Sciatic nerve (tissue), 2 donors: ENCODE results near the gene MVP. TPM values are rescaled to one million over a fixed set of nuclear protein-coding genes. Genes with fewer than 3 reads are reported as not detected.

Experiments
- ATAC-seq: fragments of 200-7000 bp; cut with Tn5 transposase; one replicate; pipeline ENCODE4 v1.9.1; 2020; ENCODE audit warnings: mild to moderate bottlenecking, moderate library complexity
- DNase-seq: peaks from one replicate; pipeline ENCODE4 v3.0.0-alpha.2; 2020; ENCODE audit warnings: low spot score
- intact Hi-C: fragments of 100-400 bp; cut with DNase I; formaldehyde crosslinking; loops from one replicate; pipeline ENCODE4 v1.14.2; 2022
- total RNA-seq: library from RNA; stranded (reverse); fragmentation: NEBNext Ultra II Directional; extraction: Animal tissue kit (Norgen Biotek cat#: 25700); gene quantifications from one replicate; pipeline ENCODE4 v1.2.1, GENCODE V29; 2021
- donor health status: DM: no; HTN: no; CAD: no.
- donor health status: DM: no; HTN: no; CAD: no.

Gene MVP
- total RNA-seq, 1 donor from 2014 or later, result 123 TPM

DNA sequence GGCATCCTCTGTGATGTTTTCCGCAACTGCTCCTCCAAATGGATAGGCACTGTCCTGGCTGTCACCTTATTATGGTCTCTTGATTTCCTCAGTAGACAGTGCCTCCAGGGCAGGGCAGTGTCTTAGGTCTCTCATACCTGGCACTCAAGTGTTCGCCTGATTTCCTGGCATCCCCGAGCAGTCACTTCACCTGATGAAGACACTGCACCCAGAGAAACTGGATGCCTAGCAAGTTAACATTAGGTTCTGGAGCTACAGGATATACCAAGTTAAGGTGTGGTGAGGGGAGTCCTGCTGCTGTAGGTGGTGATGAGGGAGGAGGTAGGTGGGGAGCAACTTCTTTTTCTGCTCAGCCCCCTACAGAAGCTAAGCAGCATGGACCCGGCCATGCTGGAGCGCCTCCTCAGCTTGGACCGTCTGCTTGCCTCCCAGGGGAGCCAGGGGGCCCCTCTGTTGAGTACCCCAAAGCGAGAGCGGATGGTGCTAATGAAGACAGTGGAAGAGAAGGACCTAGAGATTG is 17.8 kb upstream of the MVP start:
- intact Hi-C loops, result loop anchor here (1.0 kb wide), 1 partner anchor 39 kb away; no protein-coding TSS in a partner anchor
- no peak for ATAC-seq
- no peak for DNase-seq

DNA sequence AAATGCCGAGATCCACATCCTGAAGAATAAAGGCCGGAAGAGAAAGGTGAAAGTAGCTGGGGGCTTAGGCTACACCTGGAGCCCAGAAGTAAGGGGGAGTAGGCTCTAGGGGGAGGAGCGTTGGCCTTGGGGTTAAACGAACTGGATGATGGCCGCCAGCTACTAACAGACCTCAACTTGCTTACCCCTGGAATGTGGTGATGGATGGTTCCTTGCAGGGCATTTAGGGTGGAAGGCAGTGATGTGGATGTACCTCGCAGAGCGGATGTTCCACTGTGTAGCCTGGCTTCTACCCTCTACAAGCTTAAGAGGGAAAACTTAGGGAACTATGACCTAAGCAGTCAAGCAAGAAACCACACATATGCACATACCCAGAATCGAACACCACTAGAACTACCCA is 16.2 kb upstream of the MVP start:
- intact Hi-C loops, result no loop called here
- DNase-seq, result no peak
- ATAC-seq, result no peak

DNA sequence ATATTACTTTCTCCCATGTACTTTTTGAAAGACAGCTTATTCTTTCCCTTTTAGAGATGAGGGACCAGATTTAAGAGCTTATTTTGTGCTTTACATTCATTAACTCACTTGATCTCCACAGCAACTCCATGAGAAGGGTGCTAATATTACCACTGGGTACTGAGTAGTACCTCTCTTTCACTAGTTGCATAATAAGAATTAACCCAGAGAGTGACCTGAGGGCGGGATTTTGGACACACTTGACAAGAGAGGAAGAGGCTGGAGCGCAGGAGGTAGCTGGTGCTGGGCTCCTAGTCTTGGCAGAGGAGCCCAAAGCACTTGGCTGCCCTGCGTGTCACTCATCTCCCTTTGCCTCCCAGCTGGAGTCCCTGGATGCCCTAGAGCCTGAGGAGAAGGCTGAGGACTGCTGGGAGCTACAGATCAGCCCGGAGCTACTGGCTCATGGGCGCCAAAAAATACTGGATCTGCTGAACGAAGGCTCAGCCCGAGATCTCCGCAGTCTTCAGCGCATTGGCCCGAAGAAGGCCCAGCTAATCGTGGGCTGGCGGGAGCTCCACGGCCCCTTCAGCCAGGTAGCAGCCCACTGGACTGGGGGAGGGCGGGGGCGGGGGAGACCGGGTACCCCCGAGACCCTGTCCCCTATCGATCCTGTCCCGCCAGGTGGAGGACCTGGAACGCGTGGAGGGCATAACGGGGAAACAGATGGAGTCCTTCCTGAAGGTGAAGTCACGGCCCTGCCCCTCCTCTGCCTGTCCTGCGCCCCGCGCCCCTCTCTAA is 15.6 kb upstream of the MVP start:
- DNase-seq (peak; percentile 66), ATAC-seq (peak; percentile 47)
- intact Hi-C loops, result no loop called here

DNA sequence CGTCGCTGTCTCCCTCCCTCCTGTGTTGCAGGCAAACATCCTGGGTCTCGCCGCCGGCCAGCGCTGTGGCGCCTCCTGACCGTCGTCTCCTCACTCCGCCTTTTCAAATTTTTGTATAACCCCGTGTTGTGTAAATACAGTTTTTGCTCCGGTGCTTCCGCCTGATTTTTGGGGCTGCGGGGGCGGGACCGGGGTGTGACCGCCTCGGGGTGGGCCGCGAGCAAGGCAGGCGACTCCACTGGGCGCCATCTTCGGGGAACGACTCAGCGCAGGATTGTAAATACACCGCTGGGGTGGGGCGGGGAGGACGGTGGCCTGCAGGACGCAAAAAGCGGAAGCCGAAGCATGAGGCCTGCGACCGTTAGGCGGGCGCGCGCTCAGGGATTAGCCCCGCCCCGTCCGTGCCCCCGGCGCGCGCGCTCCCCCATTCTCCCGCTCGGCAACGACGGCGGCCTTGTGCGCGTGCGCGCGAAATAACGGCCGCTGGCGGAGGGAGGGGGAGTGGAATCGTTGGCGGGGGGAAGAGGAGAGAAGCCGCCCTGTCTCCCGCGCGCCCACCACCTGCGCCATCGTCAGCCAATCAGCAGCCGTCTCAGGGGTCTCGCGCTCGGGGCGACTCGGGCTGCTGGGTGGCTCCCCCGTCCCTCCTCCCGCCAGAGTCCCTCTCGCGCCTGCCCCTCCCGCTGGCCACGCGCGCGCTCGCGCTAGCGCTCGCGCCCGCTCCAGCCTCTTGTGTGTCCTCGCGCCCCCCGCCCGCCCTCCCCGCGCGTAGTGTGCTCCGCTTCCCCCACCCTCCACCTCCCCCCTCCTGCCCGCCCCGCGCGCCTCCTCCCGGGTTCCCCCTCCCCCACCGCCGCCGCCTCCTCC is 14.8 kb upstream of the MVP start:
- DNase-seq, result peak; percentile 99
- ATAC-seq, result peak; percentile 92
- intact Hi-C loops, result no loop called here

DNA sequence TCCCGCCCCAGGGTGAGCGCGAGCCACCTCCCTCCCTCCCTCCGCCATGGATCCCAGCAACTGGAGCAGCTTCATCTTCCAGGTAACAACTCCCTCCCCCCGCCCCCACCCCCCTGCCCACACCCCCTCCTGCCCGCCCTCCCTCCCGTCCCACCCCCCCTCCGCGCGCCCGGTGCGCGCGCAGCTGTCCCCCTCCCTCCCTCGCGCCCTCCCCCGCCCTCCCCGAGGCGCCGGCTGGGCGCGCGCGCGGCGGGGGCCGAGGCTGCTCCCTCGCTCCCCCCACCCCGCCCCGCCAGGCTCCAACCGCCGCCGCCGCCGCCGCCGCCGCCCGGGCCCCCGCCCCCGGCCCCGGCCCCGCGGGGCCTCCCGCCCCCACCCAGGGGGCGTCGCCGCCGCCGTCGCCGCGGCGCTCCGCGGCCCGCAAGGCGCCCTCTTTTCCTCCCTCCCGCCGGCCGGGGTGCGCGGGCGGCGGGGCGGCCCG is 14.1 kb upstream of the MVP start, which contains the start of gene MAZ:
Gene MAZ, plus strand, starts transcription at position 431 of the 481 bp plus-strand sequence. CDS start 173 bp downstream, outside the sequence.
- no peak for DNase-seq
- intact Hi-C loops, result no loop called here
- ATAC-seq, result no peak

DNA sequence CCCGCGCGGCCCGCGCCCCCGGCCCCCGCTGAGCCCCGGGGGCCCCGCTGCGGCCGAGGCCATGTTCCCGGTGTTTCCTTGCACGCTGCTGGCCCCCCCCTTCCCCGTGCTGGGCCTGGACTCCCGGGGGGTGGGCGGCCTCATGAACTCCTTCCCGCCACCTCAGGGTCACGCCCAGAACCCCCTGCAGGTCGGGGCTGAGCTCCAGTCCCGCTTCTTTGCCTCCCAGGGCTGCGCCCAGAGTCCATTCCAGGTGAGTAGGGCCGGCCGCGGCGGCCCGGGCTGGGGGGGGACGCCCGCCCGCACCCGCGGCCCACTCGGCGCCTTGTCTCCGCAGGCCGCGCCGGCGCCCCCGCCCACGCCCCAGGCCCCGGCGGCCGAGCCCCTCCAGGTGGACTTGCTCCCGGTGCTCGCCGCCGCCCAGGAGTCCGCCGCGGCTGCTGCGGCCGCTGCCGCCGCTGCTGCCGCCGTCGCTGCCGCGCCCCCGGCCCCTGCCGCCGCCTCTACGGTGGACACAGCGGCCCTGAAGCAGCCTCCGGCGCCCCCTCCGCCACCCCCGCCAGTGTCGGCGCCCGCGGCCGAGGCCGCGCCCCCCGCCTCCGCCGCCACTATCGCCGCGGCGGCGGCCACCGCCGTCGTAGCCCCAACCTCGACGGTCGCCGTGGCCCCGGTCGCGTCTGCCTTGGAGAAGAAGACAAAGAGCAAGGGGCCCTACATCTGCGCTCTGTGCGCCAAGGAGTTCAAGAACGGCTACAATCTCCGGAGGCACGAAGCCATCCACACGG is 13.4 kb upstream of the MVP start:
- intact Hi-C loops, result no loop called here
- DNase-seq, result peak; percentile 81

DNA sequence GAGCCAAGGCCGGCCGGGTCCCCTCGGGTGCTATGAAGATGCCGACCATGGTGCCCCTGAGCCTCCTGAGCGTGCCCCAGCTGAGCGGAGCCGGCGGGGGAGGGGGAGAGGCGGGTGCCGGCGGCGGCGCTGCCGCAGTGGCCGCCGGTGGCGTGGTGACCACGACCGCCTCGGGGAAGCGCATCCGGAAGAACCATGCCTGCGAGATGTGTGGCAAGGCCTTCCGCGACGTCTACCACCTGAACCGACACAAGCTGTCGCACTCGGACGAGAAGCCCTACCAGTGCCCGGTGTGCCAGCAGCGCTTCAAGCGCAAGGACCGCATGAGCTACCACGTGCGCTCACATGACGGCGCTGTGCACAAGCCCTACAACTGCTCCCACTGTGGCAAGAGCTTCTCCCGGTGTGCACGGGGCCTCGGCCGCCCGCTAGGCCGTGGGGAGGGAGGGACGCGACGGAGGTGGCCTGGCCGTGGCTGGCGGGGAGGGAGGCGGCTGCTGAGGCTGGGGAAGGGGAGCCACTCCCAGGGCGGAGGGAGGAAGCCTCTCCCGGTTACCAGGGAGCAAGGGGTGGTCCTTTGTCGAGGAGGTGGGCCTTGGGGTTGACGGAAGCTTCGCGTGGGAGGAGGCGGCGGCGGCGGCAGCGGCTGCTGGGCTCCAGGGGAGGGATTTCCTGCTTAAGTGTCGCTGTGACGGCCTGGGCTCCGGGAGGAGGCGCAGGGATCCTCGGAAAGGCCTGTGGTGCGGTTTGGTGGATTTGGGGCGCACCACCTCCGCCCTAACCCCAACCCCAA is 12.6 kb upstream of the MVP start:
- DNase-seq (peak; percentile 93), ATAC-seq (peak; percentile 43)
- intact Hi-C loops, result no loop called here

More for the DNA sequence above, 13.4 kb upstream of the MVP start:
- ATAC-seq, result no peak

DNA sequence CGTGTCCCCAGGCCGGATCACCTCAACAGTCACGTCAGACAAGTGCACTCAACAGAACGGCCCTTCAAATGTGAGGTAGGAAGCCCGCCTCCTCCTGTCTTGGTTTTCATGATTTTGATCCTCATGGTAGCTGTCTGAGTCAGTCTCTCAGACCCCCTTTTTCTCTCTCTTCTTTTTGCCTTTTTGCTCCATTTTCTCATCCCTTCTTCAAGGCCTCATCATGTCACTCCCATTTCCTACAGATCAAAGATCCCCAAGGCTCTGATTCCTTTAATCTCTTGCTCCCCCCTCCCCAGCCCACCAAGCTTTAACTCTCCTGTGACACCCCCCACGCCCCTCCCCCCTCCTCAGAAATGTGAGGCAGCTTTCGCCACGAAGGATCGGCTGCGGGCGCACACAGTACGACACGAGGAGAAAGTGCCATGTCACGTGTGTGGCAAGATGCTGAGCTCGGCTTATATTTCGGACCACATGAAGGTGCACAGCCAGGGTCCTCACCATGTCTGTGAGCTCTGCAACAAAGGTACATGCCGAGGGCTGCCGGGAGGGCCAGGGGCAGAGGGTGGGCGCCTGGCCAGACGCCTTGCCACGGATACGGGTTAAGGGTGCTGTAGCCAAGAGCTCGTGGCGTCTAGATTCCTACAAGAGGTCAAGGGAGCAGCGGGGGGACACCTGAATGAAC is 11.9 kb upstream of the MVP start:
- ATAC-seq, result no peak
- peak; percentile 73 for DNase-seq
- intact Hi-C loops, result no loop called here

DNA sequence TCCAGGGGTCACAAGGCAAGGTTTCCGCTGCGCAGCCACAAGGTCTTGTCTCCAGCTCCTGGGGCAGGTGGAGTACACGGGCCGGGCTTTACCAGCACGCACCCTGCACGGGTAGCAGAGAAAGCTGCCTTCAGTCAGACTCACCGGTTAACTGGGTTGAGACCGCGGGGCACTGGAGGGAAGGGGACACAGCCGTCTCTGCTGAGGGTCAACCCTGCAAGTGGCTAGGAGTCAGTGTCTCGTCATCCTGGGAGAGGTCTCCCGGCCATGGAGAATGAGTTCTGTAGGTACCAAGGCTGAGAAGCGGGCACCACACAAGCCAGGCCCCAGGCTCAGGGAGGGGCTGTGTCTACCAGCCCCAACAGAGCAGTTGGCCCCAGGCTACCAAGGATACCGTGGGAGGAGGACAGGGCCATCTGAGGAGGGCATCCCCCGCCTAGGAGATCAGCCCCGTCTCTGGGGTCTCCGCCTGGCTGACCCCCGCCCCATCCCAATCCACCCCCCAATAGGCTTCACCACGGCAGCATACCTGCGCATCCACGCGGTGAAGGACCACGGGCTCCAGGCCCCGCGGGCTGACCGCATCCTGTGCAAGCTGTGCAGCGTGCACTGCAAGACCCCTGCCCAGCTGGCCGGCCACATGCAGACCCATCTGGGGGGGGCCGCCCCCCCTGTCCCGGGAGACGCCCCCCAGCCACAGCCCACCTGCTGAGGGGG is 11.1 kb upstream of the MVP start:
- DNase-seq (peak; percentile 69), ATAC-seq (no peak)
- intact Hi-C loops, result no loop called here

DNA sequence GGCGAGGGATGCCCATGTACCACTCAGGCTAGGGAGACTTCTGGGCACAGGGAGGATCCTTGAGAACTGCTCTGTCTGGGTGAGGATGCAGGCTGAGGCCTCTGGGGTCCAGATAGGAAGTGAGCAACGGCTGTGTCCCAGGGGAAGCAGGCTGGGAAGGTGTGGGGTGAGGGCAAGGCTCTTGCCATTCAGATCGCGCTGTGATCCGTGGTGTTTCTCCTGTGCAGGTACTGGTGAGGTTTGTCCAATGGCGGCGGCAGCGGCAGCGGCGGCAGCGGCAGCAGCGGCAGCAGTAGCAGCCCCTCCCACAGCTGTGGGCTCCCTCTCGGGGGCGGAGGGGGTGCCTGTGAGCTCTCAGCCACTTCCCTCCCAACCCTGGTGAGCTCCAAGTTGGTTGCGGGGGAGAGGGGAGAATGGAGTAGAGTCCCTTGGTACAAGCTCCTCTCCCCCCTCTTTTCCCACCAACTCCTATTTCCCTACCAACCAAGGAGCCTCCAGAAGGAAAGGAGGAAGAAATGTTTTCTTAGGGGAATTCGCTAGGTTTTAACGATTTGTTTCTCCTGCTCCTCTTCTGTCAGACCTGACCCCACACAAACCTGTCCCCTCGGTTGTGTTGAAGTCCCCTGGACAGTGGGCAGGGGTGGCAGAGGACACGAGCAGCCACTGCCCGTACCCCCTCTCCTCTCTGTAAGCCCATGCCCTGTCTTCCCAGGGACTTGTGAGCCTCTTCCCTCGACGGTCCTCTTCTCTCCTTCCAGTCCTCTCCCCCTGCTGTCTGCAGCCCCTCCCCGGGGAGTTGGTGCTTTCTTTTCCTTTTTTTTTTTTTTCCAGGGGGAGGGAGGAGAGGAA is 10.2 kb upstream of the MVP start:
- intact Hi-C loops, result no loop called here
- ATAC-seq (no peak), DNase-seq (no peak)

DNA sequence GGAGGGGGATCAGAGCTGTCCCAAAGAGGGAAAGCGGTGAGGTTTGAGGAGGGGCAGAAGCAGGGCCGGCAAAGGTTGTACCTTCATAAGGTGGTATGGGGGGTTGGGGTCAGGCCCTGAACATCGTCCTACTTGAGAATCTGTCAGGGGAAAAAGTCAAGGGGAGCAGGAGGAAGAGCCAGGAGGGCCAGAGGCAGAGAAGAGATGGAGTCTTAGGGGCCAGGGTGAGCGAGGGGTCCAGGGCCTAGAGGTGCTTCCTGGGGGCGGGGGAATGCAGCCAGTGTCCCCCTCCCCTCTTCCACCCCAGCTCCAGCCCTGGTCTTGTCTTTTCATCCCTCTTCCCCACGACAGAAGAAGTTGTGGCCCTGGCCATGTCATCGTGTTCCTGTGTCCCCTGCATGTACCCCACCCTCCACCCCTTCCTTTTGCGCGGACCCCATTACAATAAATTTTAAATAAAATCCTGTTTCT is 9.5 kb upstream of the MVP start:
- intact Hi-C loops, result no loop called here
- DNase-seq, result no peak
- no peak for ATAC-seq

DNA sequence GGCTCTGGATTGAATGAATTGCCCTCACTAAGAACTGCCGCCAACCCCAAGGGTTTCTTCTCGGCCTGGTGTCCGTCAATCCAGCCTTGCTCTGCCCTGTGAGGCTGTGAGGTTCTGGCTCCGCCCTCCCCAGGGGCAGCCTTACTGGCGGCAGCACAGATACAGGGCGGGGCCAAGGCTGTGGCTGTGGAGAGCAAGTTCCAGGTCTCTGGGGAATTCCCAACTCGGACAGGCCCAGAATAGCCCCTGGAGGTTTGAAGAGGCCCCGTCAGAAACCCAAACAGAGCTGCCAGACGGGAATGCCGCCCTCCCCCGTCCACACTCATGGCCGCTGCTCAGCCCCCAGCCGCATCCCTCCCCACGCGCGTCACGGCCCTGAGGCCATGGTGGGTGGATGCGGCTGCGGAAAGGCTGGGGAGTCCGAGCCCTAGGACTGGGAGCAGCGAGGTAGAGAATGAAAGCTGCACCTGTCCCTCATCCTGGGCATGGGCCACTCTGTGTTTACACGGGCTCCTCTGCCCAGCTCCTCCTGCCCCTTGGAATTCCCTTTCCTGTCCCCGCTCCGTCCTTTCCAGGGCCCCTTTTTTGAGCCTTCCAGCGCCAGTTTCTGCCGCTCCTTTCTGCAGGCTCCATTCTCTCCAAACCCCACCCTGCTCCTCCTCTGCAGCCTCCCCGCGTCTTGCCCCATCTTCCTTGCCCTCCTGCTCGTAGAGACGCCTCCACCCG is 8.9 kb upstream of the MVP start:
- intact Hi-C loops, result no loop called here
- peak; percentile 95 for DNase-seq
- peak; percentile 75 for ATAC-seq

DNA sequence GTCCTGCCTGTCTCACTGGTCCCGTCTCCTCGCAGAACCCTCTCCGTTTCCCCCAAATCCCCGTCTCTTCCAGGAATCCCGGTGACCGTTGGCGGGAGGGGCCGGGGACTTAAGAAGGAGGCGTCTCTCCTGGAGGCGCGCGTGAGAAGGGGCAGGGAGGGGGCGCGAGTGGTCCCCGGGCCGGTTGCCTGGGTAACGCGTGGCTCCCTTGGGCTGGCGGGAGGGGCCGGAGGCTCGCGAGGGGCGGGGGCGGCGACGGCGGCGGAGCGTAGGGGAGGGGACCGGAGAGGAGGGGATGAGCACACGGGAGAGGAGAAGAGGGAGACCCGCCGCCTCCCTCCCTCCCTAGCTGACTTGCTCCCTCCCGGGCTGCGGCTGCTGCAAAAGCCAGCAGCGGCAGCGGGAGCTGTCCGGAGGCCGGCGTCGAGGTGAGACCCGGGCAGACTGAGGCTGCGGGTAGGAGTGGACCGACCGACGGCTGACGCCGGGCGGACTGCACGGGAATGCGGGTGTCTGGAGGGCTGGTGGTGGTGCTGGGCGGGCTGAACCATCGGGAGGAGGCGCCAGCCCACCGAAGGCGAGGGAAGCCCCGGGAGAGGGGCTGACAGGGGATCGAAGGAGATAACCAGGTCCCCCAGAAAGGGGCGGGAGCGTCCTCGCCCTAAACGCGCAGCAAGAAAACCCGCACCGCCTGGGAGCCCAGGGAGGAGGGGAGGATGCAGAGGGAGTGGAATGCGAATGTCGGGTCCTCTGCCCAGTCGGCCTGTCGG is 8.2 kb upstream of the MVP start, which contains the start of gene PRRT2:
Gene PRRT2, plus strand, starts transcription at position 298 of the 770 bp plus-strand sequence. CDS start 862 bp downstream, outside the sequence.
- intact Hi-C loops, result no loop called here
- peak; percentile 89 for DNase-seq
- ATAC-seq, result peak; percentile 25
